Liver (tissue), 9 donors: ENCODE results near the gene ASXL2. TPM values are rescaled to one million over a fixed set of nuclear protein-coding genes. Genes with fewer than 3 reads are reported as not detected.

ENCODE experiments used
- DNase-seq: peaks from one replicate; pipeline ENCODE4 v3.0.0-alpha.2; 2017; ENCODE audit warnings: low spot score
- H3K27ac ChIP-seq, 2 donors: one replicate each; pipeline ENCODE4 v1.7.0; 2013; ENCODE audit warnings: inconsistent platforms in 2 of 2, low read length in 2 of 2, control low read depth in 1 of 2, low read depth in 1 of 2, mild to moderate bottlenecking in 1 of 2
- H3K27me3 ChIP-seq, 4 donors: one replicate each; pipeline versions ENCODE4 v1.6.1 to v1.7.0; 2013; ENCODE audit warnings: low read length in 3 of 4, inconsistent platforms in 1 of 4, mild to moderate bottlenecking in 1 of 4, moderate library complexity in 1 of 4; ENCODE audit not compliant: control insufficient read depth in 4 of 4, insufficient read depth in 4 of 4
- H3K36me3 ChIP-seq, 4 donors: one replicate each; pipeline versions ENCODE4 v1.6.1 to v1.7.0; 2013; ENCODE audit warnings: low read length in 3 of 4, mild to moderate bottlenecking in 3 of 4, low read depth in 1 of 4, moderate library complexity in 1 of 4; ENCODE audit not compliant: control insufficient read depth in 4 of 4, insufficient read depth in 3 of 4
- H3K4me1 ChIP-seq, 4 donors: one replicate each; pipeline versions ENCODE4 v1.6.1 to v1.7.0; 2013; ENCODE audit warnings: low read length in 3 of 4, mild to moderate bottlenecking in 3 of 4, moderate library complexity in 1 of 4; ENCODE audit not compliant: control insufficient read depth in 4 of 4, insufficient read depth in 4 of 4
- H3K4me3 ChIP-seq, 3 donors: one replicate each; pipeline versions ENCODE4 v1.6.1 to v1.7.0; 2013; ENCODE audit warnings: low read length in 3 of 3, control low read depth in 1 of 3, low read depth in 1 of 3, mild to moderate bottlenecking in 1 of 3
- H3K9ac ChIP-seq, 2 donors: one replicate each; pipeline ENCODE4 v1.7.0; 2013; ENCODE audit warnings: low read length in 2 of 2, mild to moderate bottlenecking in 2 of 2, moderate library complexity in 2 of 2, control low read depth in 1 of 2, low read depth in 1 of 2
- H3K9me3 ChIP-seq, 4 donors: one replicate each; pipeline versions ENCODE4 v1.6.1 to v1.7.0; 2013; ENCODE audit warnings: low read length in 3 of 4; ENCODE audit not compliant: control insufficient read depth in 4 of 4
- EGR1 ChIP-seq, 2 donors: IDR thresholded peaks; 2 replicates each; pipeline ENCODE4 v1.6.1; 2016 to 2018; ENCODE audit warnings: antibody characterized with exemption in 2 of 2, low read depth in 2 of 2
- FOXA1 ChIP-seq: IDR thresholded peaks from 2 replicates; pipeline ENCODE4 v1.6.1; 2016; ENCODE audit warnings: antibody characterized with exemption
- FOXA2 ChIP-seq: IDR thresholded peaks from 2 replicates; pipeline ENCODE4 v1.6.1; 2016; ENCODE audit warnings: antibody characterized with exemption
- GABPA ChIP-seq, 2 donors: IDR thresholded peaks in 1 of 2; conservative IDR thresholded peaks in 1 of 2; 2 replicates each; pipeline ENCODE4 v1.6.1; 2016; ENCODE audit warnings: antibody characterized with exemption in 2 of 2, mild to moderate bottlenecking in 1 of 2, moderate library complexity in 1 of 2
- HNF4A ChIP-seq, 2 donors: conservative IDR thresholded peaks; 2 replicates each; pipeline ENCODE4 v1.6.1; 2016; ENCODE audit warnings: antibody characterized with exemption in 2 of 2, mild to moderate bottlenecking in 2 of 2
- HNF4G ChIP-seq: IDR thresholded peaks from 2 replicates; pipeline ENCODE4 v1.6.1; 2016; ENCODE audit warnings: antibody characterized with exemption
- JUND ChIP-seq, 2 donors: IDR thresholded peaks; 2 replicates each; pipeline ENCODE4 v1.6.1; 2016; ENCODE audit warnings: antibody characterized with exemption in 2 of 2
- NR2F2 ChIP-seq: IDR thresholded peaks from 2 replicates; pipeline ENCODE4 v1.6.1; 2016; ENCODE audit warnings: antibody characterized with exemption
- RAD21 ChIP-seq, 2 donors: IDR thresholded peaks; 2 replicates each; pipeline ENCODE4 v1.6.1; 2016; ENCODE audit warnings: antibody characterized with exemption in 2 of 2, mild to moderate bottlenecking in 2 of 2
- RXRA ChIP-seq, 2 donors: IDR thresholded peaks; 2 replicates each; pipeline ENCODE4 v1.6.1; 2017 to 2018; ENCODE audit warnings: antibody characterized with exemption in 2 of 2, mild to moderate bottlenecking in 1 of 2
- SP1 ChIP-seq: IDR thresholded peaks from 2 replicates; pipeline ENCODE4 v1.6.1; 2018; ENCODE audit warnings: antibody characterized with exemption, mild to moderate bottlenecking
- TAF1 ChIP-seq: conservative IDR thresholded peaks from 2 replicates; pipeline ENCODE4 v1.6.1; 2016; ENCODE audit warnings: antibody characterized with exemption, mild to moderate bottlenecking
- YY1 ChIP-seq: IDR thresholded peaks from 2 replicates; pipeline ENCODE4 v1.6.1; 2016; ENCODE audit warnings: antibody characterized with exemption, mild to moderate bottlenecking
- WGBS: extraction: QIAGEN DNeasy Blood & Tissue Kit; methylation state at CpG from one replicate; pipeline ENCODE4 v1.1.7; 2013; 5-methylcytosine and 5-hydroxymethylcytosine counted together
- polyA plus RNA-seq, 2 donors: library from polyadenylated mRNA; stranded (reverse) in 1 of 2; unstranded in 1 of 2; fragments of 200-250 nt in 1 of 2; fragments of >200 nt in 1 of 2; fragmentation: Nextera tagmentation in 1 of 2; extraction: Ambion mirVana in 1 of 2; gene quantifications; one replicate each; pipeline versions ENCODE4 v1.2.1 to v1.2.3, GENCODE V29; 2013 to 2015
- total RNA-seq, 2 donors: library from RNA; depleted of rRNA; stranded (reverse); fragments of >200 nt; gene quantifications; one replicate each; pipeline ENCODE4 v1.2.3, GENCODE V29; 2014
- TF ChIP-seq, protein P1 (sequence below): IDR thresholded peaks from 2 replicates; pipeline ENCODE4 v1.6.1; 2016; ENCODE audit warnings: antibody characterized with exemption
- TF ChIP-seq, protein P2 (sequence below): IDR thresholded peaks from 2 replicates; pipeline ENCODE4 v1.6.1; 2016; ENCODE audit warnings: antibody characterized with exemption
- TF ChIP-seq, protein P3 (sequence below): IDR thresholded peaks from 2 replicates; pipeline ENCODE4 v1.6.1; 2016; ENCODE audit warnings: antibody characterized with exemption
- TF ChIP-seq, protein P4 (sequence below): fragments of 150-350 bp; IDR thresholded peaks from 2 replicates; pipeline ENCODE4 v1.5.1; 2017; ENCODE audit warnings: improper control_type of control experiment, low read depth, low read length; ENCODE audit not compliant: missing input control
- TF ChIP-seq, protein P5 (sequence below): IDR thresholded peaks from 2 replicates; pipeline ENCODE4 v1.6.1; 2016; ENCODE audit warnings: antibody characterized with exemption, mild to moderate bottlenecking
- donor health status: healthy.
- donor health status: healthy.
- donor health status: healthy.
- donor health status: healthy.
- donor health status: healthy.

Gene ASXL2
- total and polyA plus RNA-seq, 4 donors, result 2.4 to 7.3 (median 4.4) TPM

DNA sequence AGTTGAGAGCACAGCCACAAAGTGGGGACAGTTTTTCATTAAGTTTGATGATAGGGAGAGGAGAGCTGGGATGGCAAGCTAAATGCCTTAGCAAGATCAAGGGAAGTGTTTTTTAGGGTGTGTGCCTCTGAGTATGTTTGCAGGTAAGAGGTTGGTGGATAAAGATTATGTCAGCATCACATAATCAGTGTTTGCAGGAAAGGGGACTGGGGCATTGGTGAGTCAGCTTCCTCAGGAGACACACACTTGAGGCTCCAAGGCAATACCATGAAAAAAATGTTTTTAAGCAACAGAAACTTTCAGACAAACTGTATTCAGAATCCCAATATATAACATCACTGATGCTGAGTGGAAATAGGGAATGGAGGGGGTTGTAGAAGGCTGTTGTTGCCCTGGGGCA, 179.5 kb downstream of the ASXL2 start (continued):
- TF ChIP-seq, protein P1, sequence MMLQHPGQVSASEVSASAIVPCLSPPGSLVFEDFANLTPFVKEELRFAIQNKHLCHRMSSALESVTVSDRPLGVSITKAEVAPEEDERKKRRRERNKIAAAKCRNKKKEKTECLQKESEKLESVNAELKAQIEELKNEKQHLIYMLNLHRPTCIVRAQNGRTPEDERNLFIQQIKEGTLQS, result no peak
- TF ChIP-seq EGR1 (IDR thresholded peaks at IDR 0.05; ENCODE audit: low read depth in 2 of 2), result no peak
- TF ChIP-seq, protein P2, sequence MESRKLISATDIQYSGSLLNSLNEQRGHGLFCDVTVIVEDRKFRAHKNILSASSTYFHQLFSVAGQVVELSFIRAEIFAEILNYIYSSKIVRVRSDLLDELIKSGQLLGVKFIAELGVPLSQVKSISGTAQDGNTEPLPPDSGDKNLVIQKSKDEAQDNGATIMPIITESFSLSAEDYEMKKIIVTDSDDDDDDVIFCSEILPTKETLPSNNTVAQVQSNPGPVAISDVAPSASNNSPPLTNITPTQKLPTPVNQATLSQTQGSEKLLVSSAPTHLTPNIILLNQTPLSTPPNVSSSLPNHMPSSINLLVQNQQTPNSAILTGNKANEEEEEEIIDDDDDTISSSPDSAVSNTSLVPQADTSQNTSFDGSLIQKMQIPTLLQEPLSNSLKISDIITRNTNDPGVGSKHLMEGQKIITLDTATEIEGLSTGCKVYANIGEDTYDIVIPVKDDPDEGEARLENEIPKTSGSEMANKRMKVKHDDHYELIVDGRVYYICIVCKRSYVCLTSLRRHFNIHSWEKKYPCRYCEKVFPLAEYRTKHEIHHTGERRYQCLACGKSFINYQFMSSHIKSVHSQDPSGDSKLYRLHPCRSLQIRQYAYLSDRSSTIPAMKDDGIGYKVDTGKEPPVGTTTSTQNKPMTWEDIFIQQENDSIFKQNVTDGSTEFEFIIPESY, result no peak
- no peak for TF ChIP-seq FOXA2

DNA sequence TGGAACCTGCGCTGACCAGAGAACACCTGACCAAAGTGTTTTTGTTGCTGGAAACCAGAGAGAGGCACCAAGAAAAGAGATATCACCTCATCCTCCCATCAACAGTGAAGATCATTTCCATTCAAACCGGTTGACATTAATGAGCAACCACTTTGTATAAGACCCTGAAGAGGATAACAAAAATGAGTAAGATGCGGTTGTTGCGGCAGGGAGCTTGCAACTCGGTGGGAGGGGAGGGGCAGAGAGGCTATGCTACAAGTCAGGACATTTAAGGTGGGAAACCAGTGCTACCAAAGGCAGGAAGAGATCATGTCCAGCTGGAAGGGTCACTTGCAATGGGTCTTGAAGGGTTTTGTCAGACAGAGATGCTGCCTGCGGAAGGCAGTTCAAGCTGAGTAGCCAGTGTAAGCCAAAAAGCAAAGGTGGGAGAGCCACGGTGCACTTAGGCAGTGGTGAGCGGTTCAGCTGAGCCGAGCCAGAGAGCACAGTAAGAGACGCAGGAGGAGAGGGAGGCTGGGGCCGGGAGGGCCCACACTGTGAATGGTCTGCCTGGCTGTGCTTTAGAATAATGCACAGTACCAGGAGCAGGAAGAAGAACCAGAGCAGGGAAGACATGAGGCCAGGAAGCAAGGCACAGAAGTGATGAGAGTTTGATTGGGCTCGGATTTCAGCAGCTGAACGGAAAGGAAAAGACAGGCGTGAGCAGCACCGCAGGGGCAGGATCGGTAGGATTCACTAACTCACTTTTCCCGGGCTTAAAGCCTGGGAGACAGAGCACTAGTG, 180.5 kb downstream of the ASXL2 start:
- Histone ChIP-seq H3K9ac (no peak overlapping the region), H3K9me3 (no peaks in the 10 kb centered on the region), H3K4me1 (no peaks in the 10 kb centered on the region), H3K4me3 (no peak overlapping the region), H3K36me3 (no peaks in the 10 kb centered on the region), H3K27me3 (no peaks in the 10 kb centered on the region), H3K27ac (no peak overlapping the region)
- TF ChIP-seq SP1, result no peak
- no peak for TF ChIP-seq JUND (IDR thresholded peaks at IDR 0.05)
- no peak for TF ChIP-seq TAF1
- TF ChIP-seq, protein P3, sequence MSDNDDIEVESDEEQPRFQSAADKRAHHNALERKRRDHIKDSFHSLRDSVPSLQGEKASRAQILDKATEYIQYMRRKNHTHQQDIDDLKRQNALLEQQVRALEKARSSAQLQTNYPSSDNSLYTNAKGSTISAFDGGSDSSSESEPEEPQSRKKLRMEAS, result no peak
- no peak for TF ChIP-seq NR2F2
- no peak for TF ChIP-seq GABPA (IDR thresholded peaks at IDR 0.05 in 1 of 2, conservative IDR thresholded peaks at IDR 0.05 in 1 of 2)
- no peak for TF ChIP-seq RXRA (IDR thresholded peaks at IDR 0.05)
- no peak for TF ChIP-seq YY1
- no peak for TF ChIP-seq HNF4G
- TF ChIP-seq, protein P1, result no peak
- no peak for TF ChIP-seq RAD21 (IDR thresholded peaks at IDR 0.05)
- TF ChIP-seq HNF4A (conservative IDR thresholded peaks at IDR 0.05), result no peak
- no peak for TF ChIP-seq FOXA1
- TF ChIP-seq FOXA2, result no peak
- TF ChIP-seq, protein P4, sequence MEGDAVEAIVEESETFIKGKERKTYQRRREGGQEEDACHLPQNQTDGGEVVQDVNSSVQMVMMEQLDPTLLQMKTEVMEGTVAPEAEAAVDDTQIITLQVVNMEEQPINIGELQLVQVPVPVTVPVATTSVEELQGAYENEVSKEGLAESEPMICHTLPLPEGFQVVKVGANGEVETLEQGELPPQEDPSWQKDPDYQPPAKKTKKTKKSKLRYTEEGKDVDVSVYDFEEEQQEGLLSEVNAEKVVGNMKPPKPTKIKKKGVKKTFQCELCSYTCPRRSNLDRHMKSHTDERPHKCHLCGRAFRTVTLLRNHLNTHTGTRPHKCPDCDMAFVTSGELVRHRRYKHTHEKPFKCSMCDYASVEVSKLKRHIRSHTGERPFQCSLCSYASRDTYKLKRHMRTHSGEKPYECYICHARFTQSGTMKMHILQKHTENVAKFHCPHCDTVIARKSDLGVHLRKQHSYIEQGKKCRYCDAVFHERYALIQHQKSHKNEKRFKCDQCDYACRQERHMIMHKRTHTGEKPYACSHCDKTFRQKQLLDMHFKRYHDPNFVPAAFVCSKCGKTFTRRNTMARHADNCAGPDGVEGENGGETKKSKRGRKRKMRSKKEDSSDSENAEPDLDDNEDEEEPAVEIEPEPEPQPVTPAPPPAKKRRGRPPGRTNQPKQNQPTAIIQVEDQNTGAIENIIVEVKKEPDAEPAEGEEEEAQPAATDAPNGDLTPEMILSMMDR, result no peak
- TF ChIP-seq EGR1 (IDR thresholded peaks at IDR 0.05; ENCODE audit: low read depth in 2 of 2), result no peak
- TF ChIP-seq, protein P5, sequence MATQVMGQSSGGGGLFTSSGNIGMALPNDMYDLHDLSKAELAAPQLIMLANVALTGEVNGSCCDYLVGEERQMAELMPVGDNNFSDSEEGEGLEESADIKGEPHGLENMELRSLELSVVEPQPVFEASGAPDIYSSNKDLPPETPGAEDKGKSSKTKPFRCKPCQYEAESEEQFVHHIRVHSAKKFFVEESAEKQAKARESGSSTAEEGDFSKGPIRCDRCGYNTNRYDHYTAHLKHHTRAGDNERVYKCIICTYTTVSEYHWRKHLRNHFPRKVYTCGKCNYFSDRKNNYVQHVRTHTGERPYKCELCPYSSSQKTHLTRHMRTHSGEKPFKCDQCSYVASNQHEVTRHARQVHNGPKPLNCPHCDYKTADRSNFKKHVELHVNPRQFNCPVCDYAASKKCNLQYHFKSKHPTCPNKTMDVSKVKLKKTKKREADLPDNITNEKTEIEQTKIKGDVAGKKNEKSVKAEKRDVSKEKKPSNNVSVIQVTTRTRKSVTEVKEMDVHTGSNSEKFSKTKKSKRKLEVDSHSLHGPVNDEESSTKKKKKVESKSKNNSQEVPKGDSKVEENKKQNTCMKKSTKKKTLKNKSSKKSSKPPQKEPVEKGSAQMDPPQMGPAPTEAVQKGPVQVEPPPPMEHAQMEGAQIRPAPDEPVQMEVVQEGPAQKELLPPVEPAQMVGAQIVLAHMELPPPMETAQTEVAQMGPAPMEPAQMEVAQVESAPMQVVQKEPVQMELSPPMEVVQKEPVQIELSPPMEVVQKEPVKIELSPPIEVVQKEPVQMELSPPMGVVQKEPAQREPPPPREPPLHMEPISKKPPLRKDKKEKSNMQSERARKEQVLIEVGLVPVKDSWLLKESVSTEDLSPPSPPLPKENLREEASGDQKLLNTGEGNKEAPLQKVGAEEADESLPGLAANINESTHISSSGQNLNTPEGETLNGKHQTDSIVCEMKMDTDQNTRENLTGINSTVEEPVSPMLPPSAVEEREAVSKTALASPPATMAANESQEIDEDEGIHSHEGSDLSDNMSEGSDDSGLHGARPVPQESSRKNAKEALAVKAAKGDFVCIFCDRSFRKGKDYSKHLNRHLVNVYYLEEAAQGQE, result no peak
- TF ChIP-seq, protein P2, result no peak
- DNase-seq, result no peak
- WGBS, result 68% methylated on average over 17 of the region's 17 CpGs
